Stimulated activated CD8-positive, alpha-beta memory T cell treated with anti-CD3 and anti-CD28 coated beads, Interleukin-7, amount 100 ng/mL, for 24 hours (primary cell): ENCODE measurements around the gene SERPINB10.

ENCODE experiments used
- DNase-seq: peaks from one replicate; pipeline ENCODE4 v3.0.0-alpha.2; 2020; ENCODE audit warnings: low read depth

Gene SERPINB10

GRCh38 chr18:63907664-63908063 lies at the start of gene SERPINB10:
Gene SERPINB10 (plus strand): TSS chr18:63907958. CDS start chr18:63915511, 7,553 bp downstream.
- no peak for DNase-seq

- DNase-seq, result no peak
Observed at GRCh38 chr18:63858456-63858855, 49.3 kb upstream of the SERPINB10 start.

- DNase-seq, result no peak
Observed at GRCh38 chr18:63859781-63860475, 47.8 kb upstream of the SERPINB10 start.

- DNase-seq, result no peak
Observed at GRCh38 chr18:63860531-63860930, 47.2 kb upstream of the SERPINB10 start.

- DNase-seq, result no peak
Observed at GRCh38 chr18:63867368-63868125, 40.2 kb upstream of the SERPINB10 start.

- DNase-seq, result no peak
Observed at GRCh38 chr18:63868546-63868945, 39.2 kb upstream of the SERPINB10 start.

GRCh38 chr18:63869374-63869773 lies 38.4 kb upstream of the SERPINB10 start:
- no peak for DNase-seq

- no peak for DNase-seq
Observed at GRCh38 chr18:63869851-63870250, 37.9 kb upstream of the SERPINB10 start.

- DNase-seq, result no peak
Observed at GRCh38 chr18:63871836-63872235, 35.9 kb upstream of the SERPINB10 start.

GRCh38 chr18:63872586-63872985 lies 35.2 kb upstream of the SERPINB10 start:
- no peak for DNase-seq

GRCh38 chr18:63878343-63878742 lies 29.4 kb upstream of the SERPINB10 start:
- DNase-seq, result no peak

GRCh38 chr18:63878925-63879324 lies 28.8 kb upstream of the SERPINB10 start:
- no peak for DNase-seq

GRCh38 chr18:63879709-63880108 lies 28.0 kb upstream of the SERPINB10 start:
- DNase-seq, result no peak

- DNase-seq, result no peak
Observed at GRCh38 chr18:63881851-63882250, 25.9 kb upstream of the SERPINB10 start.

- no peak for DNase-seq
Observed at GRCh38 chr18:63882333-63883141, 25.2 kb upstream of the SERPINB10 start.

- DNase-seq, result no peak
Observed at GRCh38 chr18:63883617-63884016, 24.1 kb upstream of the SERPINB10 start.

- DNase-seq, result no peak
Observed at GRCh38 chr18:63887424-63887823, 20.3 kb upstream of the SERPINB10 start, which contains the start of gene SERPINB2. Gene SERPINB2 (plus strand): TSS chr18:63887705. CDS start chr18:63891445, 3,740 bp downstream.

- DNase-seq, result no peak
Observed at GRCh38 chr18:63888470-63889190, 19.1 kb upstream of the SERPINB10 start.

GRCh38 chr18:63889626-63890025 lies 18.1 kb upstream of the SERPINB10 start:
- no peak for DNase-seq

GRCh38 chr18:63890237-63890949 lies 17.4 kb upstream of the SERPINB10 start:
- DNase-seq, result no peak

GRCh38 chr18:63890950-63891304 lies 16.8 kb upstream of the SERPINB10 start:
- DNase-seq, result no peak
